COR-L47 (cell line): ENCODE measurements around the gene IFT122.

Experiments used
- DNase-seq: peaks from one replicate; lab custom pipeline; 2025; lab: John Stamatoyannopoulos, UW

IFT122 gene

DNA sequence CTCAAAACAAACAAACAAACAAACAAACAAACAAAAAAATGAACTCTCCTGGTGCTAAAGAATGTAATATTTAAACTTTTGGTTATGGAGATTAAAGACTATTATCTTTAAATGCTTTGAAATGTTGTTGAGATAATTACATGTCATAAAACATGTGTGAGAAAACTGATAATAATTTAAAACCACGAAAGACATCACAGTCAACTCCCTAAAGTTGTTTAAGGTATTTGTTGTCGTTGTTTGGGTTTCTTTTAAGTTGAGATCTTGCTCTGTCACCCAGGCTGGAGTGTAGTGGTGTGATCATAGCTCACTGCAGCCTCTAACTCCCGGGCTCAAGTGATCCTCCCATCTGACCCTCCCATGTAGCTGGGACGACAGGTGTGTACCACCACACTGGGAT, 23.6 kb upstream of the IFT122 start:
- no peak for DNase-seq

DNA sequence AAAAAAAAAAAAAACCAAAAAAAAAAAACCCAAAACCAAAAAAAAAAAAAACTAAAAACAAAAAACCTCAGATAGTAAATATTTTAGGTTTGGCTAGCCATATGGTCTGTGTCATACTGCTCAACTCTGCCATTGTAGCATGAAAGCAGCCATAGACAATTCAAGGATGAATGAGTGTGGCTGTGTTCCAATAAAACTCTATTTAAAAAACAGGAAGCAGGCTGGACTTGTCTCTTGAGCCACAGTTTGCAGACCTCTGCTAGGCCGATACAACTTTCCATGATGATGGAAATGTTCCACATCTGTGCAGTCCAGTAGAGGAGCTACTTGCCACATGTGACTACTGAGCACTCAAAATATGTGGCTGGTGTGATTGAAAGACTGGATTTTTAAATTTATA, 22.7 kb upstream of the IFT122 start:
- DNase-seq = no peak

DNA sequence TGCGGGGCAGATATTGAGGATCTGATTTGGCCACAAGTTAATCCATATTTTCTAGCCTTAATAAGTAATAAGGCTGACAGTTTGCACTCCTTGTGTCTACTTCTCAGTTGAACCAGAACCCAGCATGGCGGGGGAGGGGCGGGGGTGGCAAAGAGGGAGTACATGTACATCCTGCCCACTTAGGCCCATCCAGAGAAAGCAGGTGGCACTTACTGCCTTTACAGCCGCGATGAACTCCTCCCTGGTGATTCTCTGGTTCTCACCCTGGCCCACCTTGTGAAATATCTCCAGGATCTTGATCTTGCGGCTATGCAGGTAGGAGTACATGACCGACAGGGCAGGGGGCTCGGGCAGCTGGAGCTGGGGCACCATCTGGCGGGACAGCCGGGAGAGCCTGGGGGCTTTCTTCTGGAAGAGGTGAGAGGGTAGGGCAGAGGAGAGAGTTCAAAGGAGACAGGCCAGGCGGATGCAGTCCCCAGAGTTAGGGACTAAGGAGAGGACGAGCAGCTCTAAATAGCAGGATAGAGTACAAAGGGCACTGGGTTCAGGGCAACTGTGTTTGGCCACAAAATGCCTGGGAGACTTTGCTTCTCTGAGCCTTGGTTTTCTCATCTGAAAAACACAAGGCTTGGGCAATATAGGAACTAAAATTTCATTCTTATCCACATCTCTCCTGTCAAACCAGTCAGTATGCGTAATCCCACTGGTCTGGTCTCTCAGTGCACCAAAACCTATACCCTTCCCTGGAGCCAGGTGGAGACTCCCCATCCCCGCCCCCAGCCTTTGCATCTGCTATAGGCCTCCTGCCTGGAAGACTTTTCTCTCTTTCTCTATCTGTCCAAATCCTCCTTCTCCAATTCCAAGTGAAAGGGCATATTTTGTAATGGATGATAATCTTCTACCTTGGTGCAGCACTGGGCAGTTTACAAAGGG, 21.7 kb upstream of the IFT122 start:
- no peak for DNase-seq

DNA sequence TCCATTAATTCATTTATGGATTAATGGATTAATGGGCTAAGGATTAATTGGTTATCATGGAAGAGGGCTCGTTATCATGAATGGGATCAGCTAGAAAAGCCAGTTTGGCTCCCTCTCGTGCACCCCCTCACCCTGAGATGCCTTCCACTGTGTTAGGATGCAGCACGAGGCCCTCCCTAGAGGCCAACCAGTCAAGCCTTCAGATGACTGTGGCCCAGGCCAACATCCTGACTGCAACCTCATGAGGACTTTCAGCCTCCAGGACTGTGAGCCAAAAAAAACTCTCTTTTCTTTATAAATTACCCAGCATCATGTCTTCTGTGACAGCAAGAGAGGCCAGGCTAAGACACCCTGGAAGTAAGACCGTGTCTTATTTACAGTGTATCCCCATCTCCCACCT, 20.5 kb upstream of the IFT122 start:
- no peak for DNase-seq

DNA sequence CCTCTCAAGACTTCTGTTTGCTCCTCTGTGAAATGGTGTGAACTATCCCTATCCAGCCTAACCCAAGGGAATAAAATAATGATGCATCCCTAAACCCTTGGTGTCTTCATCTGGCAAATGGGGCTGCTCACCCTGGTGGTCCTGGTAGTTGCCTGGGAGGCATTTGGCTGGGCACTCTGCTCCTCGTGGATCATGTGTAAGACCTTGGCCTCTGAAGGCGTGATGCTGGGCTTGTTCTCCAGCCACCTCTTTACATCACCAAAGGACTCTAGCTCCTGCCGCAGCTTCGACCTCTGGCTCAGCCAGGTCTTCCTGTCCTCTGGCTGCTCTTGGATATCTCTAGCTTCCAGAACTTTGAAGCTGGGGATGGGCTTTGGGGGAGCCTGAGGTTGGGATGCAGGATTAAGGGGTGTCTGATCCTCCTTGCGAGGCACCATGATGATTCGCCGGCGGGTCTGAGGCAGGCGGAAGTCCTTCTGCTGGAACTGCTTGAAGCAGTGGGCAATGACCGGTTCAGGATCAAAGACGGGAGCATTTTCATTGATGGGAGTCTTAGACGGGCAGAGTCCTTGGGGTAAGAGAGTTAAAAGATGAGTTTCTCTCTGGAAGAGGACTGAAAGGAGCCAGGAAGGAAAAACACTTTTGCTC, 18.7 kb upstream of the IFT122 start:
- no peak for DNase-seq

DNA sequence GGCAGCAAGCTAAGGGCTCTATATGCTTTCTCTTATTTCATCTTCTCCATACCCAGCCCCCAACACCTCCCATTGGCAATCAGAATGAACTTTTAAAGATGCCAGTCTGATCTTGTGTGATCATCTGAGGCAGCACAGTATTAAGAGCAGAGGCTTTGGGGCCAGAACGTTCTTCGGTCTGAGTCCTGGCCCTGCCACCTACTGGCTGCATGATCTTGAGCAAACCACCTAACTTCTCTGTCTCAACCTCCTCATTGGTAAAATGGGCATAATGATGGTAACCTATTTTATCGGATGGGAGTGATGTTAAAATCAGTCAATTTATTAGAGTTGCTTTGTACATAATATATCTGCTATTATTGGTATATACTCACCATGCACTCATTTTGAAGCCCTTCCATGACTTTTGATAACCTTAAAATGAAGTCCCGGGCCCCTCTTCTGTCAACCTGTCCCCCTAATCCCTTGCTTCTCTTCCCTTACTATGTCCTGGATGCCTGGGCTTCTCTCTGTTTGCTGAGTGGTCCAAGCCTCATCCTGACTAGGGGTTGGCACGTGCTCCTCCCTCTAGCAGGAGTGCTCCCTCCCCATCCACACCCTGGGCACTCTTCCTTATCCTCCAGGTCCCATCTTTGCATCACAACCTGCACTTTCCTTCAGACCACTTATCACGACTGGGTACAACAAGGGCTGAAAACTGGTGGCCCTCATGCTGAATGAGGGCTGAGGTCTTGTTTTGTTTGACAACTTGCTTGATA, 17.9 kb upstream of the IFT122 start:
- no peak for DNase-seq

DNA sequence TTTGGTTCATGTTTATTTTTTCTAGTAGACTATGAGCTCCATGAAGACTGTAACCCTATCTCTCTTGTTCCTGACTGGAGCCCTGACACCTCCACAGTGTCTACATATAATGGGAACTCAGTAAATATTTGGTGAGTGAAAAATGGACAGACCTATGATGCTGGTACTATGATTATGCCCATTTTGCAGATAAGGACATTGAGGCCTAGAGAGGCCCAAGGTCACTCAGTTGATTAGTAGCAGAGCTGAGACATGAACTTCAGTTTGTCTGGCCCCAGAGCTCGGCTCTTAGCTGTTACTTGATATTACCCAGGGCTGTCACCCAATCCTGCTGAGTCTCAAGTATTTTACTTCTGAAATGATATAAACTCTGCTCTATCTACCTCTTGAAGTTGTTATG, 17.1 kb upstream of the IFT122 start:
- DNase-seq = no peak

DNA sequence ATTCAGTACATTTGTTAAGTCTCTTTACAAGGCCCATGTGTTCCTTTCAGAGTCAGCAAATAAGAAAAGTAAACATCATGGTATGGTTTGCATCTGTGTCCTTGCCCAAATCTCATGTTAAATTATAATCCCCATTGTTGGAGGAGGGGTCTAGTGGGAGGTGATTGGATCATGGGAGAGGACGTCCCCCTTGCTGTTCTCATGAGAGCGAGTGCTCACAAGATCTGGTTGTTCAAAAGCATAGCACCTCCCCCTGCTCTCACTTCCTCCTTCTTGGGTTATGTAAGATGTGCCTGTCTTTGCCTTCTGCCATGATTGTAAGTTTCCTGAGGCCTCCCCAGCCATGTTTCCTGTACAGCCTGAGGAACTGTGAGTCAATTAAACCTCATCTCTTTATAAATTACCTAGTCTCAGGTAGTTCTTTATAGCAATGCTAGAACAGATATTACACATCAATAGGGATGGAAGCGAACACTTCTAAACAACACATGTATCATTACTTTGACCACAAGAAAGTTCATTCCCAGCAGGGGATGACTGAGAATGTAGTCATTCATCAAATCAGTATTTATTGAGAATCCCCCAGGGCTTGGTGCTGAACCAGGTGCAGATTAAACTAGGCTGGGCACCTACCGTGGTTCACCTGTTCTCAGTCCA, 15.7 kb upstream of the IFT122 start:
- DNase-seq = no peak

DNA sequence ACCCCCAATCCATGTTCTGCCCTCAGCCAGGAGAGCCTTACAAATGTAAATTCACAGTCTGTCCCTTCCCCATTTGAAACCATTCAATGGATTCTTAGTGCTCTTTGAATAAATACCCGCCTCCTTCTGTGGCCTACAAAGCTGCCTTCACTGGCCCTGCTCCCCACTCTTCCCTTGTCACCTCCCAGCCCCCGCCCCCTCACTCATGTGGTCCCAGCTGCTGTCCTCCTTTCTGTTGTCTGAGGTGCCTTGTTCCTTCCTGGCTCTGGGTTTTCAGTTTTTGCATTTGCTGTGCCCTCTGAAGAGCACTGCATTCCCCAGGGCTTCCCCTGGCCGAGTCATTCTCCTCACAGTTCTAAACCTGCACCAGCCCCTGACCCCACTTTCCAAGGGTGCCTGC, 14.8 kb upstream of the IFT122 start:
- DNase-seq = no peak

DNA sequence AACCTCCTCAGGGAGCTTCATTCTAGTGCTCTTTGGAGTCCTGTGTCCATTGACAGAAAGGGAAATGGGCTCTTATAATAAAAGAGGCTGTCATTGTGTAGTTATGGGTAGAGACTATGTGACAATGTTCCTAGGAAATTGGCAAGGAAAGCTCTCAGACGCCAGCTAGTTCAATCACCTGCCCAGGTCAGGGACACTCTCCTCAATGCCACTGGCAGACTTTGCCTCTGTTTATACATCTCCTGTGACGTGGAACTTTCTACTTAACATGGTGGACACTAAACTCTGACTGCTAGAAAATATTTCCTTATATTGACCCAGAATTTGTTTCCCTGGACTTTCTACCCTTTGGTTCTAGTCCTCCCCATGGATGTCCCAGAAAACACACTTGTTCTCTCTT, 14.4 kb upstream of the IFT122 start:
- no peak for DNase-seq

DNA sequence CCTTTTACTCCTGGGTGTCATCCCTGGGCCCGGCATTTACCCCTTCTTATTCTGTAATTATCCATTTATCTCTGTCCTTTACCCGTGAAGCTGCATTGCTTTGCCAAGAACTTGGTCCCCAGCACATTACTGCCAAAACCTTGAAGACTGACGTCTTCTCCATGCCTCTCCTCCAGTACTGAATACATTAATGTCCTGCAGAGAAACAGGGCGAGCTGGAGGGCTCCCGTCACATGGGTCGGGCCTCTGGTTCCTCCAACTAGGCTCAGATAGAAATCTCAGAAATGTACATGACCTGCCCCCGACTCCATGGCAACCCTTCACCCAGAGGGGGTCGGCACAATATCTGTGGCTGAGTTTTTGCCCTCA, 12.0 kb upstream of the IFT122 start:
- no peak for DNase-seq

DNA sequence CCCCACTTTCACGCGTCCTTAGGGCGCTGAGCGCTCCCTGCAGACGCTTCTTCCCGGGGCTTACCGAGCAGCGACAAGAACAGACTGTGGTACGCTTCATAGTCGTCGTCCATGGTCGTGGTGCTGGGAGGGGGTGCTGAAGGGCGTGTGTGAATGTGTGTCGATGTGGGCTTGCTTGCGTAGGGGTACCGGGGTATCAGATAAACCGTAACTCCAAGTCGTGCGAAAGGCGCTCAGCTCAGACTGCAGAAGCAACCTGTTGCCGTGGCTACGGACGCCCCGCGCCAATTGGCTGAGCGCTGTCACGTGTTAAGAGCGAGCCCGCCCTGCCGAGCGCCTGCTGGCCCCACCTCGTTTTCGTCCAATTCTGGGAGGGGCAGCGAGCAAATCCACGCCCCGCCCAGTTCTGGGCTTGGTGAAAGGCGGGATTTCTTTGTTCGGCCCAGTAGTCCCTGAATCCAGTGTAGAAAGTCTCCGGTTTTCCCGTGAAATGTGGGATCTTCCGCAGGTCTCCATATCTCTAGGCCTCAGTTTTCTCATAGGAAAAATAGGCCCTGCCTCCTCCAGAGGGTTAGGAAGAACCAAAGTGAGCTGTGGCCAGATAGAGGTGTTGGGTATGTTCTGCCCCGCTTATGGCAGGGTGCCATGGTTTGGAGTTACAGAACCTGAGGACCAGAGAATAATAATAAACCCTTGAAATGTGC, 11.5 kb upstream of the IFT122 start, which contains the start of gene EFCAB12:
Gene EFCAB12 (minus strand): TSS at position 261 of the 704 bp plus-strand sequence. CDS start 148 bp downstream, at position 113.
- peak; percentile 99 for DNase-seq

DNA sequence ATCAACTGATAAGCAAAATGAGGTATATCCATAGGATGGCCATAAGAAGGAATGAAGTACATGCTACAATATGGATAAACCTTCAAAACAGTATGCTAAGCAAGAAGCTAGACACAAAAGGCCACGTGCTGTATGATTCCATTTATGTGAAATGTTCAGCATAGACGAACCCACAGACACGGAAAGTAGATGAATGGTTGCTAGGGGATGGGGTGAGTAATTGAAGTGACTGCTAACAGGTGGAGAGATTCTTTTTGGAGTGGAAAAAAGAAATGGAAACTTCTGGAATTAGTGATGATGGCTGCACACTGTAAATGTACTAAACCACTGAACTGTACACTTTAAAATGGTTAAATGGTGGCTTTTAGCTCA, 11.0 kb upstream of the IFT122 start:
- DNase-seq = peak; percentile 24

DNA sequence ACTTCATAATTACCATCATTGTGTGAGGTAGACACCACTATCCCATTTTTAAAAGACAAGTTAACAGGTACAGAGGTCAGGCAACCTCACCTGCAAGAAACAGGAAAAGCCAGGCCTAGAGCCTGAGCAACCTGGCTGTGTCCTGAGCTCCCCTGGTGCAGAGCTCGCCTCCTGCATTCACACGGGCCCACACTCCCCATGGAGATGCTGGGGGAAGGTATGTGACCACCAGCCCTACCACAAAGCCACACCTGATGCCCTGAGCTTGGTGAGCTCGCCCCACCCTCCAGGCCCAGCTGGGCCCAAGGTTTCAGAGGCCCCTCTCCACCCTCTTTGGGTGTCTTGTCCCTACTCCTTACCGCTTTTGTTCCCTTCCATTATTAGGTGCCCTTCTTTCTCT, 10.4 kb upstream of the IFT122 start:
- no peak for DNase-seq

DNA sequence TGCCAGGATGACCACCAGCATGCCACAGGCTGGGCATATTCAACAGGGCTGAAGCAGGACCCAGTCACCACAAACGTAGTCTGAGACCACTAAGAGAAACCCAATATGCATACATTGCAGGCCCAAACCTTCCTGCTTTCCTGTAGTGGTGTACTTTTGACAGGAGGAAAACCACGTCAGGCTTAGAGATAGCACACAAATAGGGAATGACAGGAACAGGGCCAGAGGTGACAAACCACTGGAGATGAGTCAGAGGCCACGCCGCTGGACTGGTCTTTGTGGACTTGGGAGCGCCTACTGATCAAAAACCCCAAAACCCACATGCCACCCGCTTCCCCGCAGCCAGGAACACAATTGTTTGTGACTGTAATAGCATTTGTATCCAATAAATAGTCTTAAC, 8.0 kb upstream of the IFT122 start:
- no peak for DNase-seq

DNA sequence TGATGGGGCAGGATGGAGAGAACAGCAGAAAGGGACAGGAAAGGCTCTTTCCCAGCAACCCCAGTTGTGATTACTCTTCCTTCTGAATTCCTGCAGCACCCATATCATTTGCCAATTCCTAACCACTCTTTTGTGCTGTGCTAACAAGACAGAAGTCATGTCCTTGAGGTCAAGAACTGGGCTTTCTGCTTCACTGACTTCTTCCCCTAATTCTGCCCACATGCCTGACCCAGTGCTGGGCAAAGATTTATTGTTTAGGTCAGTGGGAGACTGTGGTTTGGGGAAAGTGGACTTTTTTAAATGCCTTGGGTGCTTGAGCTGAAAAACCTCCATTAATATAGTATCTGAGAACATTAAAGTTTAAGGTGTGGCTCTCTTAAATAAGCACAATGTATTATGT, 7.4 kb upstream of the IFT122 start:
- DNase-seq = no peak

DNA sequence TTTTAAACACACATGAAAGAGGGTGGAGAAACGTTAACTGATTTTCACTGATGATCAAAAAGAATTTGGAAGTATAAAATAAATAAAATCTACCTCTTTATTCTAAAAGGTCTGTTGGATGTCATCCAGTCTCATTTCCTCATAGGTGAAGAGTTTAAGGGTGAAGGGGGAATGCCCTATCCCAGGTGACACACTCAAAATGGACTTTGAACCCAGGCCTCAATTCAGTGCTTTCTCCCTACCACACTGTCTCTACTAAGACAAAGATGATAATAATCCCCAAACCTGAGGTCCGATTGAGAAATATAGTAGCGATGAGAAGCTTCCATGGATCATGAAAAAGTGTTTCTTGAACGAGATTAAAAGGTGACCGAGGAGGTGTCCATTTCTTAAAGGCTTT, 6.5 kb upstream of the IFT122 start:
- no peak for DNase-seq

DNA sequence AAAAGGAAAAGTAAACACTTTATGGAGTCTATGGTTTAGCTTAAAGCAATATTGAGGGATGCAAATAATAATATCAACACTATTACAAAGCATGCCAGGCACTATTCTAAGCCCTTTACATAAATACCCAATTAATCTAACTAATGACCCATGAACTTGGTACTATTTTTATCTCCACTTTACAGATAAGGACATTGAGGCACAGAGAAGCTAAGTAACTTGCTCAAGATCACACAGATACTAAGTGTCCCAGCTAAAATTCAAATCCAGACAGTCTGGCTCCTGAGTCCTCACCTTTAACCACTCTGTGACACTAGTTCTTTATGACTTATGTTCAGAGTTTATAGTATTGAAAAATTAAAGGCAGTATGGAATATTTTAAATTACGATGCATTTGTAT, 5.9 kb upstream of the IFT122 start:
- DNase-seq = no peak

DNA sequence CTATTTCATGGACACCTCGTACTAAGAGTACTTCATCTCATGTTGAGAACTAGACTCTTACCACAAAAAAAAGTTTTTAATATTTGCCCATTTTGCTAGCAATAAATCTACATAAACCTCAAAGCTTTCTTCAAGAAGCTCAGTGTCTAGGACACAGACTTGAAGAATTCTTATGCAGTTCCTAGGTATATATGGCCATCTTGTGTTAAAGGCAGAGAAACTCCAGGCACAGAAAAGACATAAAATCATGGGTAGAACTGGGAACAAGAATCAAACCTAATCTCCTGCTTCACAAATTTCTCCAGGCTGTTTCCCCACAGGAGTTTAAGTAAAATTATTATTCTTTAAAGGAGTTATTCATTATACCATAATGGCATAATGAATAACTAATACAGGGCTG, 4.7 kb upstream of the IFT122 start:
- no peak for DNase-seq

DNA sequence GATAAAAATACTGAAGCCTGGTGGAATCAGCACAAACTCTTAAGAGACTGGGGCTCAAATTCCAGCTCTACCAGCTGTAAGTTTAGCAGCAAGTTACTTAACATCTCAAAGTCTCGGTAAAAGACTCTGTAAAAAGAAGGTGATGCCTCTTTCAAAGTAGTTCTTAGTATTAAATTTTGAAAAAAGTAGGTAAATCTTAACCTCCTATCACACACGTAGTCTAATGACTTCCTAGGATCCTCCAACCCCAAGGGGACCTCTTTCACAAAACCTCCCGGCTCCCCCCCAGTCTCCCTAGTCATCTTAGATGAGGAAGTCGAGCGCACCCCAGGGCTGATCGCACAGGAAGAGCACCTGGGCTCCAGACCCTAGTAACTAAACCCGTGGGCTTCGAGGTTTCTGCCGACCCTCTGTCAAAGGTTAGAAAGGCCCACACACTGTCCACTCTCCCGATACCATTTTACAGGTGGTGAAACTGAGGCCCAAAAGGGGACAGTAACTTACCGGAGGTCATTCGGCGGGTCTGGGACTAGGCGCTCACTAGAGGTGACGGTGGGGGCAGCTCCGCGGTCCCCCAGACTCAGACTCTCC, 703 bp upstream of the IFT122 start:
- DNase-seq = no peak

DNA sequence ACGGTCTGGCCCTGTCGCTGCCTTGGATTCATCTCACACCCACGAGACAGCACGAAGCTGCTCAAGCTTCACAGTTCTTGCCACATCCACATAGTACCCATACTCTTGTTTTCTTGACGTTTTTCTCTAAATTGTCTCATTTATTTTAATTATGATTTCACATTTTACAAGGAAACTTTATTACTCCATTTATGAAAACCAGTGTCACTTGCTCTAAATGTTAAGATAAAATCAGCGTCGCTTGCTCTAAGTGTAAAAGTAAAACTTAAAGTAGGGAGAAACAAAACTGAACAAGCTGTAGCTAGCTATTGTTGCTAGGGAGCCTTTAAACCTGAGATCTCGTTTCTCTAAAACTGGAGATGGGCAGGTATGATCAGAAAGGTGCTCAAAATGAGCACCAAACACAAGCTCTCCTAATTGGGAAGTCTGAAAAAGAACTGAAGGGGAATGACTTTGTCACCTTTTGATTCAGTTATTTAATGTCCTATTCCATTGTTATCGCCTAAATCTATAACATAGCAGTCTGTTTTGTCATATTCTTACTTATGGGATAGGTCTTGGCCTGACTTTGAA, 680 bp downstream of the IFT122 start:
- DNase-seq = no peak
